KG1 (cell line): ENCODE results near the gene LDLRAD4.

Experiments used
- DNase-seq: peaks from one replicate; lab custom pipeline; 2025; lab: John Stamatoyannopoulos, UW

LDLRAD4 gene

GRCh38 chr18:13514558-13514957, 296.0 kb downstream of the LDLRAD4 start:
- no peak for DNase-seq

- DNase-seq, result no peak
Observed at GRCh38 chr18:13516855-13517254, 298.3 kb downstream of the LDLRAD4 start.

- no peak for DNase-seq
Observed at GRCh38 chr18:13517369-13517768, 298.8 kb downstream of the LDLRAD4 start.

GRCh38 chr18:13518382-13518781, 299.8 kb downstream of the LDLRAD4 start:
- DNase-seq, result no peak

GRCh38 chr18:13520306-13520705, 301.7 kb downstream of the LDLRAD4 start:
- no peak for DNase-seq

GRCh38 chr18:13520741-13521140, 302.2 kb downstream of the LDLRAD4 start:
- DNase-seq, result no peak

- DNase-seq, result no peak
Observed at GRCh38 chr18:13521418-13521817, 302.9 kb downstream of the LDLRAD4 start.

- no peak for DNase-seq
Observed at GRCh38 chr18:13522256-13522655, 303.7 kb downstream of the LDLRAD4 start.

GRCh38 chr18:13522861-13523660, 304.5 kb downstream of the LDLRAD4 start:
- no peak for DNase-seq

- no peak for DNase-seq
Observed at GRCh38 chr18:13524054-13524453, 305.5 kb downstream of the LDLRAD4 start.

GRCh38 chr18:13524811-13525210, 306.3 kb downstream of the LDLRAD4 start:
- no peak for DNase-seq

GRCh38 chr18:13525381-13526029, 306.9 kb downstream of the LDLRAD4 start:
- DNase-seq, result no peak

GRCh38 chr18:13526519-13526918, 308.0 kb downstream of the LDLRAD4 start:
- DNase-seq, result no peak

- DNase-seq, result no peak
Observed at GRCh38 chr18:13527256-13527655, 308.7 kb downstream of the LDLRAD4 start.

- DNase-seq, result no peak
Observed at GRCh38 chr18:13527730-13528129, 309.2 kb downstream of the LDLRAD4 start.

GRCh38 chr18:13528739-13529392, 310.3 kb downstream of the LDLRAD4 start:
- DNase-seq, result no peak

GRCh38 chr18:13530033-13530878, 311.7 kb downstream of the LDLRAD4 start:
- DNase-seq, result no peak

- no peak for DNase-seq
Observed at GRCh38 chr18:13530879-13531387, 312.4 kb downstream of the LDLRAD4 start.

- DNase-seq, result no peak
Observed at GRCh38 chr18:13531681-13532325, 313.2 kb downstream of the LDLRAD4 start.

GRCh38 chr18:13532406-13533075, 314.0 kb downstream of the LDLRAD4 start:
- no peak for DNase-seq

- DNase-seq, result no peak
Observed at GRCh38 chr18:13534631-13535030, 316.1 kb downstream of the LDLRAD4 start.
